NCI-H2107 treated with DMSO at 0.1 percent for 48 hours (cell line): ENCODE results near the gene STXBP5.

ENCODE experiments used
- DNase-seq: peaks from one replicate; lab custom pipeline; 2025; ENCODE audit not compliant: unreplicated experiment; lab: John Stamatoyannopoulos, UW

The STXBP5 gene

GRCh38 chr6:147209762-147210449, 5.7 kb downstream of the STXBP5 start:
- no peak for DNase-seq

DNA sequence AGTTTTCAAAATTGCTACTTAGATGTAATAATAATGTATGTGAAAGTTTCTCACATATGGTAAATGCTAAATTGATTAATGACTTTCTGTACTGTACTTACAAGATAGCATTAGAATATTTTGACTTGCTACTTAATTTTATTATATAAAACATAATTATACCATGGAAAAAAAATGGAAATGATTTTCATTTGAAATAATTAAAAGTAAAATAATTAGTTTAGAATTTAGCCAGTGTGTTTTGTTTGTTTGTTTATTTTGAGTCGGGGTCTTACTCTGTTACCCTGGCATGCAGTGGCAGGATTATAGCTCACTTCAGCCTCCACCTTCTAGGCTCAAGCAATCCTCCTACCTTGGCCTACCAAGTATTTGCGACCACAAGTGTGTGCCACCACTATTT, 7.1 kb downstream of the STXBP5 start:
- DNase-seq: no peak

GRCh38 chr6:147211831-147212230, 7.6 kb downstream of the STXBP5 start:
- no peak for DNase-seq

- DNase-seq: no peak
These were observed 8.4 kb downstream of the STXBP5 start for GRCh38 chr6:147212622-147213021.

- no peak for DNase-seq
These were observed 9.6 kb downstream of the STXBP5 start for GRCh38 chr6:147213772-147214171.

GRCh38 chr6:147214248-147215227, 10.3 kb downstream of the STXBP5 start:
- DNase-seq: no peak

GRCh38 chr6:147216915-147217314, 12.7 kb downstream of the STXBP5 start:
- no peak for DNase-seq

GRCh38 chr6:147217840-147218404, 13.7 kb downstream of the STXBP5 start:
- DNase-seq: no peak

DNA sequence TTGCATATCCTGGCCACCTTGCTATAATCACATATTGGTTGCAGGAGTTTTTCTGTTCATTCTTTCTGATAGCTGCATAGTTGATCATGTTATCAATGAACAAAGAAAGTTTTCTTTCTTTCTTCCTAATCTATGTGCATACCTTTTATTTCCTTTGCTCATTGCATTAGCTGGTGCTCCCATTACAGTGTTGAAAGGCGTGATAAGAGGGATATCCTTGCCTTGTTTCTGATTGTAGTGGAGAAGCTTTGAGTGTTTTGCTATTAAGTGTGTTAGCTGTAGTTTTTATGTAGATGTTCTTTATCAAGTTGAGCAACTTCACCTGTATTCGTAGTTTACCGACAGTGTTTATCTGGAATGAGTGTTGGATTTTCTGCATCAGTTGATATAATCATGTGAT, 14.6 kb downstream of the STXBP5 start:
- DNase-seq: no peak

DNA sequence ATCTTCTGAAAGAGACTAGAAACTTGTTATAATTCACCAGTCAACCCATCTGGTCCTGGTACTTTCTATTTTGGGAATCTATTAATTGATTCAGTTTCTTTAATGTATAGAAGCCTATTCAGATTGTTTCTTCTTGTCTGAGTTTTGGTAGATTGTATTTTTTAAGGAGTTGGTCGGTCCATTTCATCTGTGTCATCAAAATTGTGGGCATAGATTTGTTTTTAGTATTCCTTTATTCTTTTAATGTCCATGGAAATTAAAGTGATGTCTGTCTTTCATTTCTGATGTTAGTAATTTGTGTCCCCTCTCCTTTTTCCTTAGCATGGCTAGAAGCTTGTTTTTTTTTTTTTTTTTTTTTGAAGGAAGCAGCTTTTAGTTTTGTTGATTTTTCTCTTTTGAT, 15.2 kb downstream of the STXBP5 start:
- DNase-seq: no peak

GRCh38 chr6:147220345-147220744, 16.1 kb downstream of the STXBP5 start:
- DNase-seq: no peak

GRCh38 chr6:147221739-147222138, 17.5 kb downstream of the STXBP5 start:
- no peak for DNase-seq

DNA sequence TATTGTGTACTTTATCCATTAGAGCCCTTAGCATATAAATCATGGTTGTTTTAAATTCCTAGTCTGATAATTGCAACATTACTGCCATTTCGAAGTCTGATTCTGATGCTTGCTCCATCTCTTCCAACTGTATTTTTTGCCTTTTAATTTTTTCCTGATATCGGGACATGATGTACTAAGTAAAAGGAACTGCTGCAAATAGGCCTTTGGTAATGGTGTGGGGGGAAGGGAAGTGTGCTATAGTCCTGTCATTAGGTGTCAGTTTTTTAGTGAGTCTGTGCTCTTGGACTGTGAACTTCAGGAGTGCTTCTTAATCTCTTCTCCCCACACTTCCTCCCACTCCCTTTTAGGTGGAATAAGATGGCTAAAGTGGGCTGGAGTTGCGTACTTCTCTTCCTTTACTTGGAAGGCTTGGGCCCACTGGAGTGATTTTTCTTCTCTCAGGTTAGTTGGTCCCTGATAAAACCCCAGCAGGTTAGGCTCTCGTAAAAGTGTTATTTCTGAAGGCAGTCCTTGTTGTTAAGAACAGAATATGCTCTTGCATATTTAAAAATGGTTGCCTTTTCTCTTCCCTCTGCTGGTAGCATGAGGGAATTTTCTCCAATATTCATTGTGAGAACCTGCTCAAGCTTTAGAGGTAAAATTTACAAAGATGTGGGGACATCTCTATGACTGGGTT, 18.1 kb downstream of the STXBP5 start:
- no peak for DNase-seq

DNA sequence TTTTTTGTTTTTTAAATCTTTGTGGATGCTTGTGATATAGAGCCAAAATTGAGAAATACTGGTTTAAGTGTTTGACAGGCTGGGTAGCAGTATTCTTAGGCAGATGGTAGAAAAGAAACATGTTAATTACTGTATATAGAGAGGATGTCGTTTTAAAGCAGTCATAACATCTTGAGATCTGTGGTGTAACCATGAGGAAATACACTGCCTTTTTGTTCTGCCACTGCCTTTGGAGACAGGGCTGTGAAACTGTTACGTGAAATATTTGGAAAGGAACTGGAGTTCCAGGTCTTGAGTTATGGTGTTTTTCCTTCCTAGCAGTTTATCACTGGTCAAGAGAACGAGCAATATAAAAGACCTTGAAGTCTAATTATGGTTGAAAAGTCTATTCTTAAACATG, 19.5 kb downstream of the STXBP5 start:
- DNase-seq: no peak

- no peak for DNase-seq
These were observed 22.0 kb downstream of the STXBP5 start for GRCh38 chr6:147226163-147226724.

DNA sequence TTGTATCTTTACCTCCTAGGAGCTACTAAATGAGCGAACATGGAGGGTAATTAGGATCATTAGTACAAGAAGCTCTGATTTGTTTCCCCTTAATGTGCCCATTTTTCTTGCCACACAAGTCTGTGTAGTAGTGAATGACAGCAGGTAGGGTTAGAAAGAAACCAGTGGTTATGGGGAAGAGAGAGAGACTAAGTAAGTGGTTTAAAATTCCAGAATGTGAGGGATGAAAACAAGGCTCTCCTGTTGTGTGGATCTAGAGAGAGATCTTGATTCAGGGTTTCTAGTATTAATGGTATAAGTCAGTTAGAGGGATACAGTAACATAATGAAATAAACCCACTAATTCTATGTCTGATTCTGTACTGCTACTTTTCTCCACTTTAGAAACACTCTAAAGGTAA, 22.7 kb downstream of the STXBP5 start:
- DNase-seq: no peak

- no peak for DNase-seq
These were observed 23.6 kb downstream of the STXBP5 start for GRCh38 chr6:147227770-147228320.

DNA sequence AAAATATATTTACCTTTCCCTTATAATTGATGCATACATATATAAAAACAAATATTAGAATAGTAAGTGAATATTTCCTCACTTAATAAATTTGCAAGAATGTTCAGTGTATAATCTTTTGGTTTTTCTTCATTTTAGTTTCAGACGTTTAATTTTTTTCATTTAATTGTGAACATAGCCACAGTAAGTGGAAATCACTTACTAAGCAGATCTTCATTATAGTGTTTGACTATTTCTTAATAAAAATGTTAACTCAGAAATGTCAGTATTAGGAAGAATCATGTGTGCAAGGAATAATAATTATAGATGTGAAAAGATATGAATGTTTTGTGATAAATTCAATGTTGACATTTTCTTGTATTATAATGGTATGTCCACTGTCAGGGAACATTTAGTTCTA, 27.4 kb downstream of the STXBP5 start:
- no peak for DNase-seq

DNA sequence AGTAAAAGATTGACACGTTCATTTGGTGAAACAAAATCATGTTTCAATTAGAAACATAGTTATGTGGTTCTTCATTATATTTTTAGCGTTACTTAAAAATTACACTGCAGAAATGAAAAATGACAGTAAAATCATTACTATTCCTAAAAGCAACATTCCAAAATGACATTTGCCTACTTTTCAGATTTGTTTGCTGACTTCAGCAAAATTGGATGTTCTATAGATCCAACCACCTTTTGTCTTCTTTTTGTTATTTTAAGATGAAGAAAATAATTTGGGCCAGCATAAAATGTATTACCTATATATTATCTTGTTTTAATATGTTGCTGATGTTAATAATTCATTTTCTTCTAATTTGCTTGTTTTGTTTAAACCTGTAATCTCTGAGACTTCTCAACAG, 30.5 kb downstream of the STXBP5 start:
- no peak for DNase-seq

DNA sequence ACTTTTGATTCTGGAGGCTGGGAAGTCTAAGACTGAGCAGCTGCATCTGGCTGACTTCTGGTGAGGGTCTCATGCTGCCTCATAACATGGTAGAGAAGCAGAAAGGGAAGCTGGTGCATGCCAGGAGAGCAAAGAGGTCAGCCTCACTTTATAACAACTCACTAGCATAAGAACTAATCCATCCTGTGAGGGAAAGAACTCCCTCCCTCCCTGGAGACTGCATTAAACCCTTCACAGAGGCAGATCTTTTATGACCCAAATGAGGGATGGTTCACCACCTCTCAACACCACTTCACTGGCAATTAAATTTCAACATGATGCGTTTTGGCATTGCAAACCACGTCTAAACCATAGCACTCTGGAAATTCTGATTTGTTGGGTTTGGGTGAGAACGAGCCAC, 33.9 kb downstream of the STXBP5 start:
- peak; percentile 1 for DNase-seq

GRCh38 chr6:147238906-147239305, 34.7 kb downstream of the STXBP5 start:
- no peak for DNase-seq
